HG03469 (cell line): Measurements from ENCODE around the gene TRIM43B.
A peak's percentile ranks its signal among the peaks of the same experiment; 100 is the strongest.
"Not testable (repeated sequence)": the region's sequence is repeated elsewhere in the genome, so short reads cannot be mapped to it uniquely, and the experiment has no call there.

Source experiments
- ATAC-seq: cut with Tn5 transposase; IDR thresholded peaks from one replicate; pipeline ENCODE4 v1.9.1; 2021; ENCODE audit warnings: mild to moderate bottlenecking, moderate library complexity, moderate number of reproducible peaks; ENCODE audit not compliant: unreplicated experiment

Gene TRIM43B

GRCh38 chr2:95484654-95485053 is at the start of gene TRIM43B:
Gene TRIM43B, minus strand, starts transcription at chr2:95484754. Its CDS starts 2,040 bp downstream, at chr2:95482714.
- not testable (repeated sequence) for ATAC-seq

GRCh38 chr2:95531254-95531771 is 46.8 kb upstream of the TRIM43B start:
- no peak for ATAC-seq

GRCh38 chr2:95530734-95531133 is 46.2 kb upstream of the TRIM43B start:
- peak; percentile 64 for ATAC-seq

GRCh38 chr2:95526360-95527341 is 42.1 kb upstream of the TRIM43B start:
- no peak for ATAC-seq

GRCh38 chr2:95525294-95526035 is 40.9 kb upstream of the TRIM43B start:
- no peak for ATAC-seq

GRCh38 chr2:95524195-95524594 is 39.6 kb upstream of the TRIM43B start:
- no peak for ATAC-seq

GRCh38 chr2:95514718-95515117 is 30.2 kb upstream of the TRIM43B start:
- no peak for ATAC-seq

- not testable (repeated sequence) for ATAC-seq
These were observed 29.7 kb upstream of the TRIM43B start for GRCh38 chr2:95514226-95514625.

GRCh38 chr2:95509408-95509807 is 24.9 kb upstream of the TRIM43B start:
- ATAC-seq: no peak

GRCh38 chr2:95505222-95505621 is 20.7 kb upstream of the TRIM43B start:
- no peak for ATAC-seq

GRCh38 chr2:95500854-95501253 is 16.3 kb upstream of the TRIM43B start:
- ATAC-seq: no peak

- not testable (repeated sequence) for ATAC-seq
These were observed 7.5 kb upstream of the TRIM43B start for GRCh38 chr2:95492076-95492475.

- ATAC-seq: not testable (repeated sequence)
These were observed 9.5 kb downstream of the TRIM43B start for GRCh38 chr2:95475025-95475424.

- ATAC-seq: not testable (repeated sequence)
These were observed 16.6 kb downstream of the TRIM43B start for GRCh38 chr2:95467984-95468383.

GRCh38 chr2:95466572-95466971 is 18.0 kb downstream of the TRIM43B start:
- not testable (repeated sequence) for ATAC-seq

- ATAC-seq: not testable (repeated sequence)
These were observed 21.3 kb downstream of the TRIM43B start for GRCh38 chr2:95463292-95463691.

GRCh38 chr2:95445317-95445716 is 39.2 kb downstream of the TRIM43B start:
- not testable (repeated sequence) for ATAC-seq

GRCh38 chr2:95442474-95443099 is 42.0 kb downstream of the TRIM43B start:
- ATAC-seq: not testable (repeated sequence)

GRCh38 chr2:95435872-95436209 is 48.7 kb downstream of the TRIM43B start:
- ATAC-seq: not testable (repeated sequence)

GRCh38 chr2:95435162-95435871 is 49.2 kb downstream of the TRIM43B start:
- not testable (repeated sequence) for ATAC-seq
